Smooth muscle cell (in vitro differentiated cells): Measurements from ENCODE around the gene TUBB3. TPM values are rescaled to one million over a fixed set of nuclear protein-coding genes. Genes with fewer than 3 reads are reported as not detected.

Experiments used
- DNase-seq: peaks from one replicate; lab custom pipeline; 2025; ENCODE audit not compliant: unreplicated experiment; lab: John Stamatoyannopoulos, UW
- H2AFZ ChIP-seq: fragments of 200-600 bp; sonication (generic); 2 replicates; pipeline ENCODE4 v1.6.0; 2016; ENCODE audit warnings: antibody characterized with exemption, low read depth, mild to moderate bottlenecking
- H3F3A ChIP-seq: fragments of 200-600 bp; sonication (generic); 2 replicates; pipeline ENCODE4 v1.6.0; 2017; ENCODE audit warnings: antibody characterized with exemption, low read depth
- H3K27ac ChIP-seq: fragments of 200-600 bp; sonication (generic); 2 replicates; pipeline ENCODE4 v1.5.1; 2016; ENCODE audit warnings: low read depth, mild to moderate bottlenecking
- H3K27me3 ChIP-seq: fragments of 200-600 bp; sonication (generic); 2 replicates; pipeline ENCODE4 v1.6.1; 2016; ENCODE audit warnings: low read depth, mild to moderate bottlenecking
- H3K36me3 ChIP-seq: fragments of 200-600 bp; sonication (generic); 2 replicates; pipeline ENCODE4 v1.5.1; 2016; ENCODE audit warnings: low read depth
- H3K4me1 ChIP-seq: fragments of 200-600 bp; sonication (generic); 2 replicates; pipeline ENCODE4 v1.5.1; 2016; ENCODE audit warnings: low read depth
- H3K4me2 ChIP-seq: fragments of 200-600 bp; sonication (generic); 2 replicates; pipeline ENCODE4 v1.6.0; 2016; ENCODE audit warnings: mild to moderate bottlenecking
- H3K4me3 ChIP-seq: fragments of 200-600 bp; sonication (generic); 2 replicates; pipeline ENCODE4 v1.5.1; 2016; ENCODE audit warnings: mild to moderate bottlenecking
- H3K79me2 ChIP-seq: fragments of 200-600 bp; sonication (generic); 2 replicates; pipeline ENCODE4 v1.6.0; 2016; ENCODE audit warnings: low read depth, mild to moderate bottlenecking
- H3K9ac ChIP-seq: fragments of 200-600 bp; sonication (generic); 2 replicates; pipeline ENCODE4 v1.6.0; 2016; ENCODE audit warnings: low read depth
- H3K9me3 ChIP-seq: fragments of 200-600 bp; sonication (generic); replicated peaks from 2 replicates; pipeline ENCODE4 v1.5.1; 2016; ENCODE audit warnings: low read depth
- H4K20me1 ChIP-seq: fragments of 200-600 bp; sonication (generic); 2 replicates; pipeline ENCODE4 v1.6.0; 2016; ENCODE audit warnings: low read depth
- CTCF ChIP-seq: fragments of 200-600 bp; sonication (generic); IDR thresholded peaks from 2 replicates; pipeline ENCODE4 v1.5.1; 2017; ENCODE audit warnings: borderline replicate concordance, mild to moderate bottlenecking, antibody characterized with exemption; ENCODE audit not compliant: insufficient read depth, poor library complexity, severe bottlenecking
- WGBS: methylation state at CpG from one replicate; pipeline ENCODE4 v1.1.7; 2016; ENCODE audit warnings: low lambda C conversion rate; 5-methylcytosine and 5-hydroxymethylcytosine counted together
- polyA plus RNA-seq: library from polyadenylated mRNA; unstranded; fragments of >200 nt; fragmentation: Nextera tagmentation; extraction: Ambion mirVana; gene quantifications from 2 replicates; pipeline ENCODE4 v1.2.1, GENCODE V29; 2016
- total RNA-seq: library from RNA; depleted of rRNA; stranded (reverse); fragments of >200 nt; gene quantifications from 2 replicates; pipeline ENCODE4 v1.2.3, GENCODE V29; 2014

Gene TUBB3
- total and polyA plus RNA-seq, 2 experiments from 2014 or later: 198 to 234 TPM

- Histone ChIP-seq H3K4me2 (no peak overlapping the region), H3F3A (no peaks in the 10 kb centered on the region), H4K20me1 (peaks cover 94% of the 10 kb centered on the region), H3K27ac (peak overlapping the region; percentile 6), H3K27me3 (no peaks in the 10 kb centered on the region), H3K9me3 (no peaks in the 10 kb centered on the region), H3K4me3 (no peak overlapping the region), H3K4me1 (no peaks in the 10 kb centered on the region), H2AFZ (no peak overlapping the region), H3K9ac (no peak overlapping the region), H3K79me2 (peaks cover 78% of the 10 kb centered on the region), H3K36me3 (no peaks in the 10 kb centered on the region)
- no peak for DNase-seq
- WGBS: 87% methylated on average over 18 of the region's 18 CpGs
- no peak for TF ChIP-seq CTCF
Observed at GRCh38 chr16:89880477-89881367, 42.4 kb upstream of the TUBB3 start.

- TF ChIP-seq CTCF: no peak
- no peaks in the 10 kb centered on the region for H3K36me3 ChIP-seq
- H3K4me1 ChIP-seq: no peaks in the 10 kb centered on the region
- DNase-seq: no peak
- peaks cover 71% of the 10 kb centered on the region for H3K79me2 ChIP-seq
- no peak overlapping the region for H2AFZ ChIP-seq
- H4K20me1 ChIP-seq: peaks cover 89% of the 10 kb centered on the region
- no peaks in the 10 kb centered on the region for H3F3A ChIP-seq
- peak overlapping the region; percentile 6 for H3K27ac ChIP-seq
- WGBS: 83% methylated on average over 6 of the region's 6 CpGs
- H3K9me3 ChIP-seq: no peaks in the 10 kb centered on the region
- no peak overlapping the region for H3K4me2 ChIP-seq
- no peak overlapping the region for H3K9ac ChIP-seq
- no peaks in the 10 kb centered on the region for H3K27me3 ChIP-seq
- H3K4me3 ChIP-seq: no peak overlapping the region
Observed at GRCh38 chr16:89881368-89881730, 41.8 kb upstream of the TUBB3 start.

- no peak for DNase-seq
- Histone ChIP-seq H3K36me3 (no peaks in the 10 kb centered on the region), H3F3A (no peaks in the 10 kb centered on the region), H3K79me2 (peaks cover 50% of the 10 kb centered on the region), H3K27ac (peak overlapping the region; percentile 28), H3K9ac (no peak overlapping the region), H4K20me1 (peaks cover 72% of the 10 kb centered on the region), H3K4me2 (peak overlapping the region; percentile 44), H3K9me3 (no peaks in the 10 kb centered on the region), H3K4me1 (no peaks in the 10 kb centered on the region), H3K4me3 (no peak overlapping the region), H3K27me3 (no peaks in the 10 kb centered on the region), H2AFZ (no peak overlapping the region)
- TF ChIP-seq CTCF: no peak
- WGBS: 92% methylated on average over 28 of the region's 28 CpGs
Observed at GRCh38 chr16:89883346-89884040, 39.6 kb upstream of the TUBB3 start.
